ENCODE data around the gene C1QTNF3. TPM values are rescaled to one million over a fixed set of nuclear protein-coding genes. Genes with fewer than 3 reads are reported as not detected.
A peak's percentile ranks its signal among the peaks of the same experiment; 100 is the strongest.
"Not testable (repeated sequence)": the region's sequence is repeated elsewhere in the genome, so short reads cannot be mapped to it uniquely, and the experiment has no call there.

The C1QTNF3 gene
- total and polyA plus RNA-seq, 4 donors: 30.3 to 52.4 (median 40.7) TPM

DNA sequence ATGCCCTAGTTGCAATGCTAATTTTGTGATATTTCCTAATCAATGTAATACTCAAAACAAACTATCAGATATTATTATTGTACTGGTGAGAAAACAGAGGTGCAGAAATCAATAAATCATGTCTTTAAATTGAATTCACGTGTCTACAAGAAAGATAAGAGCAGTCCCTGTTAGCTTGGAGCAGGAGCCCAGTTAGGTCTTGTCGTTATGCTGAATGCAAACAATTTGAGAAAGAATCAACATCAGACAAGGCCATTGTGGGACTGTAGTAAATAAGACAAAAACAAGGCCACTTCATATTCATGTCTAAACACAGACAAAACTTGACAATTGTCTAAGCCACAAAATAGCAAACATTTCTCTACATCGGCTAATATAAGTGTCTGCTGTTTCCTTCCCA, 31.1 kb upstream of the C1QTNF3 start:
- WGBS (ENCODE audit: insufficient coverage): no CpG with 5 or more reads among the region's 3 CpGs
- H3K27ac ChIP-seq (ENCODE audit: low read depth, low read length); H3K9me3 ChIP-seq (ENCODE audit: control insufficient read depth, insufficient read depth, low read length); DNase-seq (ENCODE audit: low read depth in 4 of 6, low spot score in 6 of 6); H3K4me1 ChIP-seq (ENCODE audit: control insufficient read depth, insufficient read depth, low read length); H3K4me3 ChIP-seq (ENCODE audit: low read depth, low read length); H3K27me3 ChIP-seq (ENCODE audit: control insufficient read depth, insufficient read depth, low read length); H3K36me3 ChIP-seq (ENCODE audit: control insufficient read depth, insufficient read depth, low read length): not testable (repeated sequence)

DNA sequence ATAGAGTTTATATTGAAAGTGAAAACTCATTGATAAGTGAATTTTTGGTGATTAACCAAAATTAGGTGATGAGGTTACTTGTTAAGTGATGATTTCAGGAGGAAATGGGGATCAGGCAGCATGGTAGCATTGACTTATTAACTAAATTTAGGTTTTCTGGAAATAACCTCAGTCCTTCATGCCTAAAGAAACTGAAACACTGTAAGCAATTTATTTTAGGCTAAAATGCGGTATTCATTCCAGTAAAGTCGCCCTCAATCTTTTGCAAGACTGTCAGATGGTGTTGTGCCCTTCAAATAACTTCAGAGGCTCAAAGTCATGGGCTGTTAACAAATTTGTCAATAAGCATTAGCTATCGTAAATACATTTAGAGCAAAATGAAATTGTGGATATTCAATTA, 27.6 kb upstream of the C1QTNF3 start:
- H3K27me3 ChIP-seq (ENCODE audit: control insufficient read depth, insufficient read depth, low read length); H3K4me1 ChIP-seq (ENCODE audit: control insufficient read depth, insufficient read depth, low read length); H3K9me3 ChIP-seq (ENCODE audit: control insufficient read depth, insufficient read depth, low read length); H3K36me3 ChIP-seq (ENCODE audit: control insufficient read depth, insufficient read depth, low read length); DNase-seq (ENCODE audit: low read depth in 4 of 6, low spot score in 6 of 6); H3K4me3 ChIP-seq (ENCODE audit: low read depth, low read length); H3K27ac ChIP-seq (ENCODE audit: low read depth, low read length): not testable (repeated sequence)
- WGBS (ENCODE audit: insufficient coverage): no CpG with 5 or more reads among the region's 3 CpGs

DNA sequence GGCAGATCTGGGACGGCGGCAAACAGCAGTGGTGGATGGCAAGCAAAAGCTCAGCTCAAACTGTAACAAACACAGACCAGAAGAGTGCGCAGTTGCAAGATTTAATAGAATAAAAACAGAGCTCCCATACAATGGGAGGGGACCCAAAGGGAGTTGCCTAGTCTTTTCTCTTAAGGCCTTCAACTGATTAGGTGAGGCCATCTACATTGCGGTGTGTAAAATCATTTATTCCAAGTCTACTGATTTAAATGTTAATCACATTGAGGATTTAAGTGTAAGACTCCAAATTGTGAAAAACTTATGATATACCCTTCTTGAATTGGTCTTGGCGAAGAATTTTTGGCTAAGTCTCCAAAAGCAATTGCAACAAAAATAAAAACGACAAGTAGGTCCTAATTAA, 21.6 kb upstream of the C1QTNF3 start:
- DNase-seq (ENCODE audit: low read depth in 4 of 6, low spot score in 6 of 6): no peak
- H3K27ac ChIP-seq (ENCODE audit: low read depth, low read length): no peak overlapping the region
- H3K36me3 ChIP-seq (ENCODE audit: control insufficient read depth, insufficient read depth, low read length): peaks cover 3% of the 10 kb centered on the region
- H3K9me3 ChIP-seq (ENCODE audit: control insufficient read depth, insufficient read depth, low read length): peaks cover 4% of the 10 kb centered on the region
- H3K27me3 ChIP-seq (ENCODE audit: control insufficient read depth, insufficient read depth, low read length): no peaks in the 10 kb centered on the region
- 100% methylated on average over 1 of the region's 6 CpGs for WGBS (ENCODE audit: insufficient coverage)
- H3K4me1 ChIP-seq (ENCODE audit: control insufficient read depth, insufficient read depth, low read length): no peaks in the 10 kb centered on the region
- H3K4me3 ChIP-seq (ENCODE audit: low read depth, low read length): no peak overlapping the region

DNA sequence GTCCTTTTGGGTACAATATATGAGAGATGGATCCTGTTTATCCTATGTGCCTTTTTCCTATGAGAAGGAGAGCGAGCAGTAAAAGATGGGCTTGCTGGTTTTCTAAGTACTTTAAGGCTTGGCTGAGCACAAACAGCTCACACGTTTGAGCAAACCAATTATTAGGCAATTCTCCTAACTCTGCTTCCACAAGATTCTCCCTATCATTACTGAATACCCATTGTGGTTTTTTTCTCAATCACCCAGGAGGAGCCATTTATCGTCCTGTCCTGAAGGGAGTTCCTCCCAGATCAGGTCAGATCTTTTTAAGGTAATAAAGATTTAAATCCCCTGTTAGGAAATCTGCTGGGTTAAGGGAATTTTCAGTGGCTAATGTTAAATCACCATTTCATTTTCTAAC, 19.4 kb upstream of the C1QTNF3 start:
- peaks cover 3% of the 10 kb centered on the region for H3K36me3 ChIP-seq (ENCODE audit: control insufficient read depth, insufficient read depth, low read length)
- no peaks in the 10 kb centered on the region for H3K4me1 ChIP-seq (ENCODE audit: control insufficient read depth, insufficient read depth, low read length)
- WGBS (ENCODE audit: insufficient coverage): no CpG with 5 or more reads among the region's 3 CpGs
- no peak overlapping the region for H3K27ac ChIP-seq (ENCODE audit: low read depth, low read length)
- H3K9me3 ChIP-seq (ENCODE audit: control insufficient read depth, insufficient read depth, low read length): peaks cover 4% of the 10 kb centered on the region
- peak in 1 of 6 donors; percentile 47 for DNase-seq (ENCODE audit: low read depth in 4 of 6, low spot score in 6 of 6)
- H3K27me3 ChIP-seq (ENCODE audit: control insufficient read depth, insufficient read depth, low read length): no peaks in the 10 kb centered on the region
- no peak overlapping the region for H3K4me3 ChIP-seq (ENCODE audit: low read depth, low read length)

DNA sequence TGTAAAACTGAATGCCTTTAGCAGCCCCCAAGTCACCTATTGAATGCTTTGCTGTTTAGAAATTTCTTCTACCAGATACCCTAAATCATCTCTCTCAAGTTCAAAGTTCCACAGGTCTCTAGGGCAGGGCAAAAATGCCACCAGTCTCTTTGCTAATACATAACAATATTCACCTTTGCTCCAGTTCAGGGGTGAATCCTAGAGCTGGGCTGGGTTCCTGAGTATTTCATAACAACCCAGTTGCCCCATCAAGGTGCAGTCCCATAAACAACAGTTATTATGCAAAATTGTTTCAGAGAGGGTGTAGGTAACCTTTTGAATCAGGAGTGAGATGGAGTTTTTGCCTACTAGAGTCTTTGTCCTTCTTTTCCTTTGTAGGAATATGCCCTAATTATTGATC, 19.0 kb upstream of the C1QTNF3 start:
- H3K4me1 ChIP-seq (ENCODE audit: control insufficient read depth, insufficient read depth, low read length): no peaks in the 10 kb centered on the region
- H3K27me3 ChIP-seq (ENCODE audit: control insufficient read depth, insufficient read depth, low read length): no peaks in the 10 kb centered on the region
- no peak overlapping the region for H3K4me3 ChIP-seq (ENCODE audit: low read depth, low read length)
- H3K36me3 ChIP-seq (ENCODE audit: control insufficient read depth, insufficient read depth, low read length): peaks cover 3% of the 10 kb centered on the region
- H3K27ac ChIP-seq (ENCODE audit: low read depth, low read length): no peak overlapping the region
- peaks cover 4% of the 10 kb centered on the region for H3K9me3 ChIP-seq (ENCODE audit: control insufficient read depth, insufficient read depth, low read length)
- DNase-seq (ENCODE audit: low read depth in 4 of 6, low spot score in 6 of 6): no peak

DNA sequence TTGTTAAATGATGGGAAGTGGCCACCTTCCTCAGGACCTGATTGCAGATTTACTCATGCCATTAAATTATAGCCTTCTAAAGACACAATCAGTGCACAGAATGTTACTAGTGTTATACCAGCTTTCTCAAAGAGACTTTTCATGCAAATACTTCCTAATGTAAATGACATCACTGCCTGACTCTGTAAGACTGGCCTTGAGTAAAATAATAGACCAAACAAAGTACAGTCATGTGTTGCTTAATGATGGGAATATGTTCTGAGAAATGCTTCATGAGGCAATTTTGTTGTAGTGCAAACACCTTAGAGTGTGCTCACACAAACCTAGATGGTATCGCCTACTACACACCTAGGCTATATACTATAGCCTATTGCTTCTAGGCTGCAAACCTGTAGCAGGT, 17.0 kb upstream of the C1QTNF3 start:
- Histone ChIP-seq H3K4me1 (ENCODE audit: control insufficient read depth, insufficient read depth, low read length) (no peaks in the 10 kb centered on the region), H3K36me3 (ENCODE audit: control insufficient read depth, insufficient read depth, low read length) (peaks cover 3% of the 10 kb centered on the region), H3K27ac (ENCODE audit: low read depth, low read length) (no peak overlapping the region), H3K9me3 (ENCODE audit: control insufficient read depth, insufficient read depth, low read length) (peaks cover 4% of the 10 kb centered on the region), H3K27me3 (ENCODE audit: control insufficient read depth, insufficient read depth, low read length) (no peaks in the 10 kb centered on the region), H3K4me3 (ENCODE audit: low read depth, low read length) (no peak overlapping the region)
- no CpG with 5 or more reads among the region's 1 CpG for WGBS (ENCODE audit: insufficient coverage)
- no peak for DNase-seq (ENCODE audit: low read depth in 4 of 6, low spot score in 6 of 6)

DNA sequence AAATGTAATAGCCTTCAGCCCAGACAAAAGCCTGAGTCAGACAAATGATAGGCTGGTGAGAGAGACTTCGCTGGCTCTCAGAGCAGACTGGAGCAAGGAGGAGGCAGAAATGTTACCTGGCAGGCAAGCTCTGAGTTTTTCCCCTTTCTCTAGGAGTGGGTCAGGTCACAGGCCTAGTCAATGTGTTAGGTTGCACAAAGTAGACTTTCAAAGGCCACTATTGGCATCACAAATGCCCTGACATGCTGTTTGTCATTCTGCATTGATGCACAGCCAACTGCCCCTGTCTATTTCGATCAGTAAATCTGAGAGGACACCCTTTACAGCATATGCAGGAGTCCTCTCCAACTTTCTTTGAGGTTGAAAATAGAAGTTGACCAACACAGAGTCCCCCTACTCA, 15.5 kb upstream of the C1QTNF3 start:
- DNase-seq (ENCODE audit: low read depth in 4 of 6, low spot score in 6 of 6): no peak
- no peaks in the 10 kb centered on the region for H3K4me1 ChIP-seq (ENCODE audit: control insufficient read depth, insufficient read depth, low read length)
- H3K36me3 ChIP-seq (ENCODE audit: control insufficient read depth, insufficient read depth, low read length): peaks cover 3% of the 10 kb centered on the region
- 50% methylated on average over 1 of the region's 2 CpGs for WGBS (ENCODE audit: insufficient coverage)
- H3K4me3 ChIP-seq (ENCODE audit: low read depth, low read length): no peak overlapping the region
- H3K27ac ChIP-seq (ENCODE audit: low read depth, low read length): no peak overlapping the region
- H3K9me3 ChIP-seq (ENCODE audit: control insufficient read depth, insufficient read depth, low read length): peaks cover 4% of the 10 kb centered on the region
- no peaks in the 10 kb centered on the region for H3K27me3 ChIP-seq (ENCODE audit: control insufficient read depth, insufficient read depth, low read length)

DNA sequence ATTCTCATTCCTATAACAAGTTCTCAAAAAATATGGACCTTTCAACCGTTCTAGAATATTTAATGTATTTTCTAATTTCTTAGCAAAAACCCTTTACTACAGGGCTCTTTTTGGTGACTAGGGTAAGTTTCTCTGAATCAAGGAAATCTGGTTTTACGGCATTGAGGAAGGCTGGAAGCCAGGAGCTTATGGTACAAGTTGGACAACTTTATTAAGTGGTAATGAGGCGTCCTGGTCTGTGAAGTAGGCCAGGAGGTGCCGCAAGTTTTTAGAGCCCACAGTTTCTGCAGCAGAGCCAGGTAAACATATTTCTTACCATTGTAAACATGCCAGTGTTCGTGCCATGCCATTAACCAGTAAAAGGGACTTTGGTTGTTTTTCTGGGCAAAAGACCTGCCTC, 14.6 kb upstream of the C1QTNF3 start:
- DNase-seq (ENCODE audit: low read depth in 4 of 6, low spot score in 6 of 6): no peak
- H3K4me3 ChIP-seq (ENCODE audit: low read depth, low read length): no peak overlapping the region
- H3K4me1 ChIP-seq (ENCODE audit: control insufficient read depth, insufficient read depth, low read length): no peaks in the 10 kb centered on the region
- H3K27me3 ChIP-seq (ENCODE audit: control insufficient read depth, insufficient read depth, low read length): no peaks in the 10 kb centered on the region
- no peaks in the 10 kb centered on the region for H3K36me3 ChIP-seq (ENCODE audit: control insufficient read depth, insufficient read depth, low read length)
- H3K27ac ChIP-seq (ENCODE audit: low read depth, low read length): no peak overlapping the region
- WGBS (ENCODE audit: insufficient coverage): 93% methylated on average over 3 of the region's 5 CpGs
- H3K9me3 ChIP-seq (ENCODE audit: control insufficient read depth, insufficient read depth, low read length): peaks cover 4% of the 10 kb centered on the region

DNA sequence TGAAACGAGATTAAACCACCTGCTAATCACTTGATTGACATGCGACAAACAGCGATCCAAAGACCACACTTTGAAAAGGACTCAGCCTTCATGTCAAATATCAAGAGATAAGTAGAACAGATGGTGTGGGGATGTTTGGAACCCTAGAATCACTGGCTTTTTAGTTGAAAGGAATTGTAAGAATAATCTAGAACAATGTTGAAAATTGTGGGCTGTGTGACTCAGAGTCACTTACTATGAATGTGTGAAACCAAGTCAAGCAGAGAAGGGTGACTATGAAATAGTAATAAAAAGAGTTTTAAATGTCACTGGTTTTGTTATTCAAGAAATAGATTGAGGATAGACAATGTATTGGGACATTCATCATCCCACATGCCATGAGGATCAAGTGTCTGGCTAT, 14.1 kb upstream of the C1QTNF3 start:
- no peak overlapping the region for H3K27ac ChIP-seq (ENCODE audit: low read depth, low read length)
- DNase-seq (ENCODE audit: low read depth in 4 of 6, low spot score in 6 of 6): no peak
- H3K36me3 ChIP-seq (ENCODE audit: control insufficient read depth, insufficient read depth, low read length): no peaks in the 10 kb centered on the region
- H3K4me1 ChIP-seq (ENCODE audit: control insufficient read depth, insufficient read depth, low read length): no peaks in the 10 kb centered on the region
- no peak overlapping the region for H3K4me3 ChIP-seq (ENCODE audit: low read depth, low read length)
- H3K9me3 ChIP-seq (ENCODE audit: control insufficient read depth, insufficient read depth, low read length): peaks cover 4% of the 10 kb centered on the region
- no peaks in the 10 kb centered on the region for H3K27me3 ChIP-seq (ENCODE audit: control insufficient read depth, insufficient read depth, low read length)
- no CpG with 5 or more reads among the region's 3 CpGs for WGBS (ENCODE audit: insufficient coverage)

DNA sequence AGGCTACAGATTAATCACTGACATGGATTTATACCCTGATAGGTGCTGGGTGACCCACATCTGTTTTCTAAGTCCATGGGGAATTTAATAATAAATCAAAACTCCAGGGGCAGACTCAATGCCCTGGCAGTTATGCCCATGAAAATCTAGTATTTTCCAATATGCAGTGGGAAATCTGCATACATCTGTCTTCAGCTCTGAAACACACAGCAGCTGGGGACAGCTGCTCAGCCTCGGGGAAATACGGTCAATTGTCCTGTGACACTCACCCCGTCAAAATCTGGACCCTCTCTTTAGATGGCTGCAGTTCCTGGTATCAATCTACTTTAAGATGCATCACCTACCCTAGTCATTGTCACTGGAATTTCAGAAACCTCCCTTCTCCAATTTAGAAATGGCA, 12.7 kb upstream of the C1QTNF3 start:
- no peaks in the 10 kb centered on the region for H3K27me3 ChIP-seq (ENCODE audit: control insufficient read depth, insufficient read depth, low read length)
- no peaks in the 10 kb centered on the region for H3K9me3 ChIP-seq (ENCODE audit: control insufficient read depth, insufficient read depth, low read length)
- no peaks in the 10 kb centered on the region for H3K36me3 ChIP-seq (ENCODE audit: control insufficient read depth, insufficient read depth, low read length)
- no peak for DNase-seq (ENCODE audit: low read depth in 4 of 6, low spot score in 6 of 6)
- WGBS (ENCODE audit: insufficient coverage): 82% methylated on average over 3 of the region's 3 CpGs
- no peaks in the 10 kb centered on the region for H3K4me1 ChIP-seq (ENCODE audit: control insufficient read depth, insufficient read depth, low read length)
- no peak overlapping the region for H3K27ac ChIP-seq (ENCODE audit: low read depth, low read length)
- no peak overlapping the region for H3K4me3 ChIP-seq (ENCODE audit: low read depth, low read length)

DNA sequence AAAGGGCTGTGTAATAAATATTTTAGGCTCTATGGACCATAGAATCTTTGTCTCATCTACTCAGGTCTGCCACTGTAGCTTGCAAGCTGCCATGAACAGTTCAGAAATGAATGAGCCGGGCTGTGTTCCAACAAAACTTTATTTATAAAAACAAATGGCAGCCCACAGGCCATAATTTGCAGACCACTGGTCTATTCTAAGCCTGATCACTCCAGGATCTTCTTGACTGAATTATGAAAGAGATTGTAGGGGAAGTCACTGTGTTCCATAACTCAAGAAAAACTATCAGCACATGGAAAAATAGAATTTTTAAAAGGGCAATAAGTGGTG, 11.4 kb upstream of the C1QTNF3 start:
- Histone ChIP-seq H3K4me3 (ENCODE audit: low read depth, low read length) (no peak overlapping the region), H3K4me1 (ENCODE audit: control insufficient read depth, insufficient read depth, low read length) (no peaks in the 10 kb centered on the region), H3K9me3 (ENCODE audit: control insufficient read depth, insufficient read depth, low read length) (no peaks in the 10 kb centered on the region), H3K27me3 (ENCODE audit: control insufficient read depth, insufficient read depth, low read length) (no peaks in the 10 kb centered on the region), H3K36me3 (ENCODE audit: control insufficient read depth, insufficient read depth, low read length) (no peaks in the 10 kb centered on the region), H3K27ac (ENCODE audit: low read depth, low read length) (no peak overlapping the region)
- no CpG with 5 or more reads among the region's 1 CpG for WGBS (ENCODE audit: insufficient coverage)
- DNase-seq (ENCODE audit: low read depth in 4 of 6, low spot score in 6 of 6): no peak
